ENCODE measurements around the gene WWOX.

The WWOX gene

DNA sequence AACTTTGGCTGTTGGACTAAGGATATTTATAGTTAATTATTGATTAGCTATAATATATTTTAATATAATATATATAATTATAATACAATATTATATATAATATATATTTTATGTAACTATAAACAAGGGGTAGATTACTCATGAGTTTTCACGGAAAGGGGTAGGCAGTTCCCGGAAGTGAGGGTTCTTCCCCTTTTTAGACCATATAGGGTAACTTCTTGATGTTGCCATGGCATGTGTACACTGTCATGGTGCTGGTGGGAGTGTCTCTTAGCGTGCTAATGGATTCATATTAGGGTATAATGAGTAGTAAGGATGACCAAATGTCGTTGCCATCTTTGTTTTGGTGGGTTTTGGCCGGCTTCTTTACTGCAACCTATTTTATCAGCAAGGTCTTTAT, 315.6 kb downstream of the WWOX start:
- Histone ChIP-seq H3K27ac (no peak overlapping the region), H3K4me3 (no peak overlapping the region)
- DNase-seq (ENCODE audit: low spot score), result no peak
- TF ChIP-seq, protein P1, sequence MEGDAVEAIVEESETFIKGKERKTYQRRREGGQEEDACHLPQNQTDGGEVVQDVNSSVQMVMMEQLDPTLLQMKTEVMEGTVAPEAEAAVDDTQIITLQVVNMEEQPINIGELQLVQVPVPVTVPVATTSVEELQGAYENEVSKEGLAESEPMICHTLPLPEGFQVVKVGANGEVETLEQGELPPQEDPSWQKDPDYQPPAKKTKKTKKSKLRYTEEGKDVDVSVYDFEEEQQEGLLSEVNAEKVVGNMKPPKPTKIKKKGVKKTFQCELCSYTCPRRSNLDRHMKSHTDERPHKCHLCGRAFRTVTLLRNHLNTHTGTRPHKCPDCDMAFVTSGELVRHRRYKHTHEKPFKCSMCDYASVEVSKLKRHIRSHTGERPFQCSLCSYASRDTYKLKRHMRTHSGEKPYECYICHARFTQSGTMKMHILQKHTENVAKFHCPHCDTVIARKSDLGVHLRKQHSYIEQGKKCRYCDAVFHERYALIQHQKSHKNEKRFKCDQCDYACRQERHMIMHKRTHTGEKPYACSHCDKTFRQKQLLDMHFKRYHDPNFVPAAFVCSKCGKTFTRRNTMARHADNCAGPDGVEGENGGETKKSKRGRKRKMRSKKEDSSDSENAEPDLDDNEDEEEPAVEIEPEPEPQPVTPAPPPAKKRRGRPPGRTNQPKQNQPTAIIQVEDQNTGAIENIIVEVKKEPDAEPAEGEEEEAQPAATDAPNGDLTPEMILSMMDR (IDR thresholded peaks at IDR 0.05), result no peak

DNA sequence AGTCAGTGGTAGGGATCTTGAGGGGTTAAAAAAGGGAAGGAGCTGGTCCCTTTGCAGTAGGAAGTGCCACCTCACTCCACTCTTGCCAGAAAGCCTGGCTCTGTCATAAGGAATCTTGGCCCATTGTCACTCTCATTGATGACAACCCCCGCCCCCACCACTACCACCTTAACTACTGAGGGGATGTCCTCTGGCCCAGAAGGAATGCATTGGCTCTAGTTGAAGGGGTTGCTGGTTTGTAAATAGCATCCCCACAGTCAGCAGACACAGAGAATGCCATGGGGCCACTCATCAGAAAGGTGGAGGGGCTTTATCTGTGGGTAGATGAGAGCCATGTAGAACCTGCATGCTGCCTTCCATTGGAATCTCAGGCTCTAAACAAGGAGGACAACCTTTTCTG, 316.2 kb downstream of the WWOX start:
- no peak for DNase-seq (ENCODE audit: low spot score)
- TF ChIP-seq, protein P1 (IDR thresholded peaks at IDR 0.05), result no peak
- Histone ChIP-seq H3K27ac (no peak overlapping the region), H3K4me3 (no peak overlapping the region)

DNA sequence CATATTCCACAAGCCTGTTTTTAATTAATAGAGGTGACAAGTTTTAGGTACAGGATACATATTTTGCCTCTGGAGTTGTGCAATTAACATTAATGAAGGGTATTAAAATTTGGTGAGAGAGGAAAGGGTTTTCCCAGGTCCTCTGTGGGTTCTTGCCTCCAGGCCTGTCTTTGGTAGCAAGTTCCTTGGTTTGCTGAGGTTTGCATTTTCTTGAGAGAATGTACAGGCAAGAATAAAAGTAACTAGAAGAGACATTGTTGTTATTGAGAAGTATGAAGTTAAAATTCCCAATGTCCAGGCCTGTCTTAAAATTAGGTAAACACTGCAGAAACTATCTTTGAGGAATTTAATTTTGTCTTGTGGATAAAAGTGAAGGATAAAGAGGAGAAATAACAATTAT, 316.9 kb downstream of the WWOX start:
- TF ChIP-seq, protein P1 (IDR thresholded peaks at IDR 0.05), result no peak
- no peak for DNase-seq (ENCODE audit: low spot score)

DNA sequence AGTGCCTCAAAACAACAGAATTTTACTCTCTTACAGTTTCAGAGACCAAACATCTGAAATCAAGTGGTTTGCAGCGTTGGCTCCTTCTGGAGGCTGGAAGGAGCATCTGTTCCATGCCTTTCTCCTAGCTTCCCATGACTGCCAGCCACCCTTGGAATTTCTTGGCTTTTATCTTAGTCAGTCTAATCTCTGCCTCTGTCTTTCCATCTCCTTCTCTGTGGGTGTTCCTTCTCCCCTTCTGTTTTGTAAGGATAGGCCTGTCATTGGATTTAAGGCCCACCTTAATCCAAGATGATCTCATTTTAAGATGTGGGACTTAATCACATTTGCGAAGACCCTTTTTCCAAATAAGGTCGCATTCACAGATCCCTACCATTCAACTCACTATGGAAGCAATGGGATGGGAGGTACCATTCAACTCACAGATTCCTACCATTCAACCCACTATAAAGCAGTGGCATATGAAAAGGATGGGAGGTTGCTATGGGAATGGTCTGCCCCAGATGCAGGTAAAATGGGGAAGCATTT, 321.8 kb downstream of the WWOX start:
- no peak overlapping the region for H3K4me3 ChIP-seq
- TF ChIP-seq, protein P1 (IDR thresholded peaks at IDR 0.05), result no peak
- DNase-seq (ENCODE audit: low spot score), result no peak
- no peak overlapping the region for H3K27ac ChIP-seq

More for the DNA sequence above, 316.9 kb downstream of the WWOX start:
- no peak overlapping the region for H3K4me3 ChIP-seq
- no peak overlapping the region for H3K27ac ChIP-seq

DNA sequence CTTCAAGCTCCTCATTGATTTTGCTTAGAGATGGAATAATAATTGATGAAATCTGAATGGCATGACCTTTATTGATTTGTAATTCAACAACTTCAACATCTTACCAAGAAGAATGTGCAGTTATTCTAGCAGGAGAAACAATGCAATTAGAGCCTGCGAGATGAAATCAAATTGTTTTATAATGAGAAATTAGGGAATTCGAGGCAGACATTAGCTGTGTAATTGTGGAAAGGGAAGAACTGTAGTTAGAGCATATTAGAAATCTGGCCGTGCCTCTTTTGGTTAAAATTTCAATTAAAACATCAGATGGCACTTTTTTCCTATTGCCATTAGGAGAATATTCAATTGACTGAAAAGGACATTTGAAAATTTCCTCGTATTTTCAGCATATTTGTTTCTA, 325.8 kb downstream of the WWOX start:
- TF ChIP-seq, protein P1 (IDR thresholded peaks at IDR 0.05), result no peak
- Histone ChIP-seq H3K27ac (no peak overlapping the region), H3K4me3 (no peak overlapping the region)
- no peak for DNase-seq (ENCODE audit: low spot score)

DNA sequence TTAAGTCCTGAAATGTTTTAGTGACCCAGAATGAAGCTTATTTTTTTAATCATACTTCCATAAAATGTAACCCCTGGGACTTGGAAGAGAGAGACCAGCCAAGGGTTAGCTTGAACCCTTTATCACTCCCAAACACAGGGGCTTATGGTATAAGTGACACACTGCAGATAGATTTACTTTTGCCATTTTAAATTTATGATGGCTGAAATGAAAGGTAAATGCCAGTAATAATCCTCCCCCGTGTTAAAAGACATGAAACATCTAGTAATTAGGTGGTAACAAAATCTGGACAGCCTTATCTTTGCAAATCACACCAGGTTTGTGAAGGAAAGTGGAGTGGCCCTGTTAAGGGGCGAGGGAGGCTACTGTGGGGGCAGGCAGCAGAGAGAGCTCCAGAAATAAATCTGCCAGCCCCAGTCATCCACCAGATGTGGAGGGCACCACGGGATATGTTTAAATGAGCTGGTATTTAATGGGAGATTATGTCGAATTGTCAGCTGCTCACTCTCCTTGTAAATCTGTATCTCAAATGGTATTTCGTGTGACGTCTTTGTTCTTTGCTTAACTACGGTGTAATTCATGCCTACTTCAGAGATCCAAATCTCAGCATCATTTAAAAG, 326.5 kb downstream of the WWOX start:
- TF ChIP-seq, protein P1 (IDR thresholded peaks at IDR 0.05), result no peak
- Histone ChIP-seq H3K4me3 (no peak overlapping the region), H3K27ac (no peak overlapping the region)
- DNase-seq (ENCODE audit: low spot score), result no peak

DNA sequence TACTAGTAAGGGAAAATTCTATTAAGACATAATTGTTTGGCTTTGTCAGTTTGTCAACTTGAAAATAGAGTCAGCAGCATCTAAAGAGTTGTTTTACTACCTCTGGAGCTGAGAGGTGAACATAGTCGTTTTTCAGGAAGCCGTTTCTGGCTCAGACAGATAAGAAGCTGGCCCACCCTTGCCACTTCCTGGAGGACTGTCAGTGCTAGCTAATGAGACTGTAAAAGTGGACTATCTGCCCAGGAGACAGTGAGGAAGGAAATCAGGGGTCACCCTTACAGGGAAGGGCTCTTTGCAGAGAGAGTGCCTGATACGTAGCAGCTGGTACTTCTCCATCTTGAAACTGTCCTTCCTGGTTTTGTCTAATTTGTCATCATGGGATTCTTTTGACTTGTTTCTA, 328.7 kb downstream of the WWOX start:
- H3K27ac ChIP-seq, result no peak overlapping the region
- TF ChIP-seq, protein P1 (IDR thresholded peaks at IDR 0.05), result no peak
- no peak overlapping the region for H3K4me3 ChIP-seq
- DNase-seq (ENCODE audit: low spot score), result no peak

All from coronary artery (tissue), 2 donors.